ENCODE measurements around the gene EXO1. TPM values are rescaled to one million over a fixed set of nuclear protein-coding genes. Genes with fewer than 3 reads are reported as not detected.

The EXO1 gene
- total and polyA plus RNA-seq, 9 of the 15 experiments (the other 6 are each of a cell fraction or from before 2014, with no cell fraction given) = 36.0 to 125 (median 83.9) TPM

- TF ChIP-seq, protein P1, sequence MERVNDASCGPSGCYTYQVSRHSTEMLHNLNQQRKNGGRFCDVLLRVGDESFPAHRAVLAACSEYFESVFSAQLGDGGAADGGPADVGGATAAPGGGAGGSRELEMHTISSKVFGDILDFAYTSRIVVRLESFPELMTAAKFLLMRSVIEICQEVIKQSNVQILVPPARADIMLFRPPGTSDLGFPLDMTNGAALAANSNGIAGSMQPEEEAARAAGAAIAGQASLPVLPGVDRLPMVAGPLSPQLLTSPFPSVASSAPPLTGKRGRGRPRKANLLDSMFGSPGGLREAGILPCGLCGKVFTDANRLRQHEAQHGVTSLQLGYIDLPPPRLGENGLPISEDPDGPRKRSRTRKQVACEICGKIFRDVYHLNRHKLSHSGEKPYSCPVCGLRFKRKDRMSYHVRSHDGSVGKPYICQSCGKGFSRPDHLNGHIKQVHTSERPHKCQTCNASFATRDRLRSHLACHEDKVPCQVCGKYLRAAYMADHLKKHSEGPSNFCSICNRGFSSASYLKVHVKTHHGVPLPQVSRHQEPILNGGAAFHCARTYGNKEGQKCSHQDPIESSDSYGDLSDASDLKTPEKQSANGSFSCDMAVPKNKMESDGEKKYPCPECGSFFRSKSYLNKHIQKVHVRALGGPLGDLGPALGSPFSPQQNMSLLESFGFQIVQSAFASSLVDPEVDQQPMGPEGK (CRISPR knock-in tag; IDR thresholded peaks at IDR 0.05; ENCODE audit: borderline replicate concordance) = no peak
- TF ChIP-seq SP2 (IDR thresholded peaks at IDR 0.05; ENCODE audit: extremely low read depth, low read depth, low read length, poor library complexity, severe bottlenecking) (peak; percentile 7), NCOR1 (IDR thresholded peaks at IDR 0.05) (no peak; the same call in none of the 2 replicates), KLF6 (CRISPR knock-in tag; IDR thresholded peaks at IDR 0.05; ENCODE audit: borderline replicate concordance) (no peak; the same call in 1 of the 2 replicates), ZNF830 (CRISPR knock-in tag; IDR thresholded peaks at IDR 0.05) (0 out of 2 replicates have a peak, but pooled peaks have one; percentile 20), TAL1 (IDR thresholded peaks at IDR 0.05) (no peak), ESRRA (IDR thresholded peaks at IDR 0.05; ENCODE audit: borderline replicate concordance, low read depth) (peak; percentile 80), KLF16 (IDR thresholded peaks at IDR 0.05) (no peak), GTF2E2 (tag; IDR thresholded peaks at IDR 0.05) (peak; percentile 94), ZNF280A (IDR thresholded peaks at IDR 0.05; ENCODE audit: low read depth, partially characterized antibody) (no peak), ZSCAN29 (IDR thresholded peaks at IDR 0.05) (peak; percentile 35; the same call in 1 of the 2 replicates), HDAC1 (IDR thresholded peaks at IDR 0.05) (peak; percentile 94 to 100; a peak in 3 of 4 replicates), ZNF140 (CRISPR knock-in tag; IDR thresholded peaks at IDR 0.05) (no peak), RAD51 (IDR thresholded peaks at IDR 0.05; ENCODE audit: borderline replicate concordance, low read depth) (no peak; the same call in 1 of the 2 replicates), TBP (optimal IDR thresholded peaks at IDR 0.05; ENCODE audit: low read depth, low read length) (peak; percentile 84), POLR2AphosphoS5 (IDR thresholded peaks at IDR 0.05; ENCODE audit: control insufficient read depth, insufficient read depth, low read depth, low read length) (peak; percentile 94), CREM (IDR thresholded peaks at IDR 0.05; ENCODE audit: low read depth) (peak; percentile 95), VEZF1 (CRISPR knock-in tag; IDR thresholded peaks at IDR 0.05) (peak; percentile 67; the same call in 1 of the 2 replicates), CTCF (IDR thresholded peaks at IDR 0.05 in 2 of 3, conservative IDR thresholded peaks at IDR 0.05 in 1 of 3; ENCODE audit: insufficient read depth in 2 of 3, low read depth in 1 of 3, low read length in 3 of 3) (peak; percentile 57 to 75 (median 72)), ZNF263 (CRISPR knock-in tag; IDR thresholded peaks at IDR 0.05; ENCODE audit: borderline replicate concordance) (0 out of 2 replicates have a peak, but pooled peaks have one; percentile 77), ATF7 (IDR thresholded peaks at IDR 0.05) (peak; percentile 96)
These were observed at the start of gene EXO1 (continued) for GRCh38 chr1:241847796-241848685.
